Panc1 (cell line): ENCODE measurements around the gene ESYT2.

Experiments
- CTCF ChIP-seq: fragments of 450-650 bp; IDR thresholded peaks from 2 replicates; pipeline ENCODE4 v1.5.1; 2017; ENCODE audit warnings: mild to moderate bottlenecking
- POLR2AphosphoS5 ChIP-seq: IDR thresholded peaks from 2 replicates; pipeline ENCODE4 v1.6.1; 2012; ENCODE audit warnings: mild to moderate bottlenecking, low read depth, low read length, moderate library complexity
- REST ChIP-seq, 2 experiments: IDR thresholded peaks; 2 replicates each; pipeline ENCODE4 v1.6.1; 2011 to 2012; ENCODE audit warnings: low read depth in 2 of 2, control low read depth in 1 of 2, low read length in 1 of 2, mild to moderate bottlenecking in 1 of 2, moderate library complexity in 1 of 2; ENCODE audit not compliant: insufficient read depth in 1 of 2
- SIN3A ChIP-seq: IDR thresholded peaks from 2 replicates; pipeline ENCODE4 v1.6.1; 2012; ENCODE audit warnings: low read depth, mild to moderate bottlenecking, low read length, moderate library complexity, borderline replicate concordance; ENCODE audit not compliant: insufficient read depth
- TCF7L2 ChIP-seq: IDR thresholded peaks from 2 replicates; pipeline ENCODE4 v1.6.1; 2011; ENCODE audit warnings: mild to moderate bottlenecking, low read depth, low read length, inconsistent platforms

- TF ChIP-seq REST (IDR thresholded peaks at IDR 0.05; ENCODE audit: insufficient read depth in 1 of 2, low read depth in 2 of 2, low read length in 1 of 2), result no peak
- no peak for TF ChIP-seq CTCF
- TF ChIP-seq POLR2AphosphoS5, result no peak
- TF ChIP-seq SIN3A, result no peak
- no peak for TF ChIP-seq TCF7L2
Measured at GRCh38 chr7:158776474-158776873, 52.8 kb downstream of the ESYT2 start.
